ENCODE results near the gene TSHZ2.
"Not testable (repeated sequence)": the region's sequence is repeated elsewhere in the genome, so short reads cannot be mapped to it uniquely, and the experiment has no call there.

TSHZ2 gene

GRCh38 chr20:53316206-53316937, 344.2 kb downstream of the TSHZ2 start:
- no peak for TF ChIP-seq CTCF (conservative IDR thresholded peaks at IDR 0.05; ENCODE audit: low read length)
- DNase-seq (ENCODE audit: low read depth), result no peak
- H3K4me3 ChIP-seq (ENCODE audit: low read length), result no peak overlapping the region

GRCh38 chr20:53319200-53319599, 347.0 kb downstream of the TSHZ2 start:
- DNase-seq (ENCODE audit: low read depth), result no peak
- no peak overlapping the region for H3K4me3 ChIP-seq (ENCODE audit: low read length)
- no peak for TF ChIP-seq CTCF (conservative IDR thresholded peaks at IDR 0.05; ENCODE audit: low read length)

GRCh38 chr20:53319716-53320115, 347.6 kb downstream of the TSHZ2 start:
- DNase-seq (ENCODE audit: low read depth), result no peak
- no peak overlapping the region for H3K4me3 ChIP-seq (ENCODE audit: low read length)
- no peak for TF ChIP-seq CTCF (conservative IDR thresholded peaks at IDR 0.05; ENCODE audit: low read length)

GRCh38 chr20:53320701-53321100, 348.5 kb downstream of the TSHZ2 start:
- no peak overlapping the region for H3K4me3 ChIP-seq (ENCODE audit: low read length)
- TF ChIP-seq CTCF (conservative IDR thresholded peaks at IDR 0.05; ENCODE audit: low read length), result no peak
- DNase-seq (ENCODE audit: low read depth), result peak; percentile 4

GRCh38 chr20:53321596-53321995, 349.4 kb downstream of the TSHZ2 start:
- TF ChIP-seq CTCF (conservative IDR thresholded peaks at IDR 0.05; ENCODE audit: low read length), result no peak
- no peak for DNase-seq (ENCODE audit: low read depth)
- H3K4me3 ChIP-seq (ENCODE audit: low read length), result no peak overlapping the region

GRCh38 chr20:53322651-53323050, 350.5 kb downstream of the TSHZ2 start:
- TF ChIP-seq CTCF (conservative IDR thresholded peaks at IDR 0.05; ENCODE audit: low read length), result no peak
- DNase-seq (ENCODE audit: low read depth), result no peak
- no peak overlapping the region for H3K4me3 ChIP-seq (ENCODE audit: low read length)

- DNase-seq (ENCODE audit: low read depth), result not testable (repeated sequence)
Measured at GRCh38 chr20:53323460-53323859, 351.3 kb downstream of the TSHZ2 start.

More at GRCh38 chr20:53323460-53323859, 351.3 kb downstream of the TSHZ2 start:
- not testable (repeated sequence) for H3K4me3 ChIP-seq (ENCODE audit: low read length)
